Keratinocyte (primary cell): Measurements from ENCODE around the gene POM121C. TPM values are rescaled to one million over a fixed set of nuclear protein-coding genes. Genes with fewer than 3 reads are reported as not detected.
"Not testable (repeated sequence)": the region's sequence is repeated elsewhere in the genome, so short reads cannot be mapped to it uniquely, and the experiment has no call there.

Experiments used
- DNase-seq: peaks from one replicate; pipeline ENCODE4 v3.0.0-alpha.2; 2011; ENCODE audit warnings: low read depth, missing footprints, low spot score
- FAIRE-seq: peaks from 2 replicates; lab custom pipeline; 2011; peaks lifted over from hg19 to GRCh38; lab: Jason Lieb, UNC
- H2AFZ ChIP-seq: 2 replicates; pipeline ENCODE4 v1.6.0; 2012; ENCODE audit warnings: low read length, control low read depth, inconsistent platforms; ENCODE audit not compliant: control insufficient read depth
- H3K27ac ChIP-seq: 2 replicates; pipeline ENCODE4 v1.5.1; 2011; ENCODE audit warnings: low read length; ENCODE audit not compliant: control insufficient read depth, insufficient read depth
- H3K27me3 ChIP-seq: 3 replicates; pipeline ENCODE4 v1.6.0; 2011; ENCODE audit warnings: low read length; ENCODE audit not compliant: control insufficient read depth, insufficient read depth; ENCODE audit errors: extremely low read depth
- H3K36me3 ChIP-seq, 2 experiments: 2 replicates in 1 of 2; 3 replicates in 1 of 2; pipeline ENCODE4 v1.5.1; 2011; ENCODE audit warnings: low read length in 2 of 2, mild to moderate bottlenecking in 1 of 2; ENCODE audit not compliant: control insufficient read depth in 2 of 2, insufficient read depth in 2 of 2; ENCODE audit errors: extremely low read depth in 1 of 2
- H3K4me1 ChIP-seq: 3 replicates; pipeline ENCODE4 v1.5.1; 2011; ENCODE audit warnings: low read length; ENCODE audit not compliant: control insufficient read depth, insufficient read depth; ENCODE audit errors: extremely low read depth
- H3K4me2 ChIP-seq: 3 replicates; pipeline ENCODE4 v1.6.0; 2011; ENCODE audit warnings: low read depth, low read length; ENCODE audit not compliant: control insufficient read depth, insufficient read depth; ENCODE audit errors: extremely low read depth
- H3K4me3 ChIP-seq, 3 experiments: fragments of 200-600 bp in 1 of 3; sonication (generic) in 1 of 3; 2 replicates in 2 of 3; 3 replicates in 1 of 3; pipeline ENCODE4 v1.5.1; 2011 to 2016; ENCODE audit warnings: low read length in 3 of 3, mild to moderate bottlenecking in 3 of 3, control low read depth in 2 of 3, inconsistent platforms in 1 of 3, low read depth in 1 of 3, mixed read lengths in 1 of 3, mixed run types in 1 of 3, moderate library complexity in 1 of 3; ENCODE audit not compliant: control insufficient read depth in 2 of 3, insufficient read depth in 2 of 3; ENCODE audit errors: extremely low read depth in 1 of 3
- H3K79me2 ChIP-seq: 2 replicates; pipeline ENCODE4 v1.6.0; 2012; ENCODE audit warnings: low read length; ENCODE audit not compliant: control insufficient read depth, insufficient read depth
- H3K9ac ChIP-seq: 3 replicates; pipeline ENCODE4 v1.6.0; 2011; ENCODE audit warnings: low read length; ENCODE audit not compliant: control insufficient read depth, insufficient read depth; ENCODE audit errors: extremely low read depth
- H3K9me1 ChIP-seq: 3 replicates; pipeline ENCODE4 v1.6.0; 2011; ENCODE audit warnings: low read length; ENCODE audit not compliant: control insufficient read depth, insufficient read depth; ENCODE audit errors: extremely low read depth
- H3K9me3 ChIP-seq: 2 replicates; pipeline ENCODE4 v1.5.1; 2012; ENCODE audit warnings: low read depth, low read length; ENCODE audit not compliant: control insufficient read depth
- H4K20me1 ChIP-seq: 3 replicates; pipeline ENCODE4 v1.6.0; 2011; ENCODE audit warnings: low read length; ENCODE audit not compliant: control insufficient read depth, insufficient read depth; ENCODE audit errors: extremely low read depth
- dilution Hi-C: fragments of 300-500 bp; cut with MboI; formaldehyde crosslinking; loops from one replicate; pipeline ENCODE4 v1.7.0; 2020; ENCODE audit warnings: low sequenced_read_pairs; ENCODE audit not compliant: extremely low pct_ligation_motif_present
- polyA plus RNA-seq, 5 experiments: library from polyadenylated mRNA; depleted of rRNA in 3 of 5; stranded (reverse) in 3 of 5; stranded (forward) in 1 of 5; unstranded in 1 of 5; fragments of >200 nt; gene quantifications; 1 replicate in 1 of 5; 2 replicates in 3 of 5; 3 replicates in 1 of 5; pipeline versions ENCODE4 v1.2.1 to v1.2.3, GENCODE V29; 2011 to 2012; ENCODE audit warnings: missing spikeins in 2 of 5, low read depth in 1 of 5, low replicate concordance in 1 of 5

Gene POM121C
- polyA plus RNA-seq, 1 donor (not counting 4 experiments of a cell fraction or from before 2014, with no cell fraction given), result 6.7 TPM

GRCh38 chr7:75419210-75419609, 66.9 kb downstream of the POM121C start:
- H3K4me1 ChIP-seq, H3K36me3 ChIP-seq, H3K27me3 ChIP-seq, H3K9me3 ChIP-seq, H3K4me2 ChIP-seq, DNase-seq, H4K20me1 ChIP-seq, dilution Hi-C loops, H3K9ac ChIP-seq, H3K9me1 ChIP-seq, FAIRE-seq, H2AFZ ChIP-seq, H3K79me2 ChIP-seq, H3K27ac ChIP-seq, H3K4me3 ChIP-seq: not testable (repeated sequence)

DNA sequence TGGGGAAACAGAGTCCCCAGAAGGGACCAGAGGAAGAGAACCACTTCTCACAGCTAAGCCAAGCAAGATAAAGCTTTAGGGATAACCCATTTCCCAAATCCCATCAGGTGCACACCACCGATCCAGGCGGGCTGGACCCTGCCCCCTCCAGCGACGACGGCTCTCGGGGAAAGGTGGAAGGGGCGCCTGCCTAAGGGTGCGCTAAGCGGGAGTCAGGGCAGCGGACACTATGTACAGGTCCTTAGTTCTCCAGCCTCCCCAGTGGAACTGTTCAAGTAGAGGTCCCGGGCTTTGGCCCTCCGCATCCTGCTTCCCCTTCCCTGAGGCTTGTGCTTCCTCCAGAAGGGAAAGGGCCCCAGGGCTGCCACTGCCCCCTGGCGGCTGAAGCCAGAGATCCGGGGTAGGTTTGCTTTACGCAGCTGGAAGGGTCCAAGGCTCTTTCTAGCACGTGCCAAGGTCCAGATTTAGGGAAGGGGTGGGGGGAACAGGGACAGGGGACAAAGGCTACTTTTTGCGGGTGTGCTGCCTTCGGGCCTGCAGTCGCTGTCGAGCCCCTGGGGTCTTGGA, 67.7 kb downstream of the POM121C start:
- FAIRE-seq, DNase-seq, dilution Hi-C loops: not testable (repeated sequence)

DNA sequence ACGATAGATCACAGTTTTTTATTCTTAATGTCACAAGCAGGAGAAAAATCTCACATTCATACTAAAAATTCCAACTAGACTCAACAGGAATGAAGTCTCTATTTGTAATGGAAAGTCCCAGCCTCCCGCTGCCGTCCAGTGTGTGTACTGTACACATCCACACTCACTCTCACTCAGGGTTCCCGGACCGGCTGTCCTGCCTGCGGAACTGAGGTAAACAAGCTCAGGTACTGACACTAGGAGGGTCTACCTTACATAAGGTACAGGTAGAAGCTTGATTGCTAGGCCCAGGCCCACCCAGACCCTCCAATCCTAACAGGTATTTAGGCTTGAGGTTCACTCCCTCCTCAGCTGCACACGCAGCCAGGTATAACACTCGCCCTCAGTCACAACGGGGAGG, 69.3 kb downstream of the POM121C start:
- H3K4me1 ChIP-seq, H3K9me1 ChIP-seq, H3K79me2 ChIP-seq, H3K9me3 ChIP-seq, H3K4me2 ChIP-seq, H3K36me3 ChIP-seq, H2AFZ ChIP-seq, dilution Hi-C loops, H4K20me1 ChIP-seq, DNase-seq, H3K27me3 ChIP-seq, FAIRE-seq, H3K9ac ChIP-seq, H3K4me3 ChIP-seq, H3K27ac ChIP-seq: not testable (repeated sequence)

More for the DNA sequence above, 67.7 kb downstream of the POM121C start:
- H3K4me3 ChIP-seq, H3K79me2 ChIP-seq, H2AFZ ChIP-seq, H3K27ac ChIP-seq, H3K9ac ChIP-seq, H3K27me3 ChIP-seq, H3K36me3 ChIP-seq, H3K9me3 ChIP-seq, H3K4me2 ChIP-seq, H3K9me1 ChIP-seq, H3K4me1 ChIP-seq, H4K20me1 ChIP-seq: not testable (repeated sequence)

DNA sequence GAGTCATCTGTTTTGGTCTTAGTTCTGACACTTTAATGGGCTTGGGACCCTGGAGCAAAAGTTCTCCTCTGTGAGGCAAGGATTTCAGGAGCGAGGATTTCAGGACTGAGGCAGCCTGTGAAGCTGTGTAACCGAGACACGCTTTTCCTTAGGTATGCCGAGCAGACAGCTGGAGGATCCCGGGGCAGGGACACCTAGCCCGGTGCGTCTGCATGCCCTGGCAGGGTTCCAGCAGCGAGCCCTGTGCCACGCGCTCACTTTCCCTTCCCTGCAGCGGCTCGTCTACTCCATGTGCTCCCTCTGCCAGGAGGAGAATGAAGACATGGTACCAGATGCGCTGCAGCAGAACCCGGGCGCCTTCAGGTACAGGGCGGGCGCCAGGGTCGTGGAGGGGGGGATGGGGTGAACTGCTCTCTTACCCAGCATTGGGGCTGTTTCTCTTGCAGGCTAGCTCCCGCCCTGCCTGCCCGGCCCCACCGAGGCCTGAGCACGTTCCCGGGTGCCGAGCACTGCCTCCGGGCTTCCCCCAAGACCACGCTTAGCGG, 70.2 kb downstream of the POM121C start:
- H3K4me1 ChIP-seq, H3K9me3 ChIP-seq, H3K27me3 ChIP-seq, H3K36me3 ChIP-seq, H3K4me2 ChIP-seq, FAIRE-seq, H3K27ac ChIP-seq, DNase-seq, H3K9ac ChIP-seq, H3K9me1 ChIP-seq, H3K79me2 ChIP-seq, H4K20me1 ChIP-seq, dilution Hi-C loops, H3K4me3 ChIP-seq, H2AFZ ChIP-seq: not testable (repeated sequence)

- H3K27me3 ChIP-seq, H3K4me1 ChIP-seq, DNase-seq, H3K9ac ChIP-seq, H3K9me1 ChIP-seq, H3K36me3 ChIP-seq, H3K4me3 ChIP-seq, FAIRE-seq, H3K4me2 ChIP-seq, H4K20me1 ChIP-seq, H3K9me3 ChIP-seq, H2AFZ ChIP-seq, H3K27ac ChIP-seq, H3K79me2 ChIP-seq, dilution Hi-C loops: not testable (repeated sequence)
Measured at GRCh38 chr7:75415428-75415817, 70.7 kb downstream of the POM121C start.
